ENCODE measurements around the gene TMSB4X.

DNA sequence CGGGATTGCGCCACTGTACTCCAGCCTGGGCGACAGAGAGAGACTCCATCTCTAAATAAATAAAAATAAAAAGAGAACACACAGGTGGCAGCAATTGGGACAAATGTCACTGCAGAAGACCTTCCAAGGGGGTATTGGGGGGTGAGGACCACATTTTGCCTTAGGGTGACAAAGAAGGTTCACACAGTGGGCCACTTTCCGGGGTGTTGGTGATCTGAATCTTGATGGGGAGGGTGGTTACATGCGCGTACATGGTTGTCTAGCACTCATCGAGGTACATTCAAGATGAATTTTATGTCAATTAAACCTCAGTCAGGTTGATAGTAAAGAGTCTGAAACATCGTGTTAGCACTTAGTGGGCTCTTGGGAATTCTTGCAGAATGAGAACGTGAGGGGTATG lies 20.5 kb upstream of the TMSB4X start:
- TF ChIP-seq, protein P1, sequence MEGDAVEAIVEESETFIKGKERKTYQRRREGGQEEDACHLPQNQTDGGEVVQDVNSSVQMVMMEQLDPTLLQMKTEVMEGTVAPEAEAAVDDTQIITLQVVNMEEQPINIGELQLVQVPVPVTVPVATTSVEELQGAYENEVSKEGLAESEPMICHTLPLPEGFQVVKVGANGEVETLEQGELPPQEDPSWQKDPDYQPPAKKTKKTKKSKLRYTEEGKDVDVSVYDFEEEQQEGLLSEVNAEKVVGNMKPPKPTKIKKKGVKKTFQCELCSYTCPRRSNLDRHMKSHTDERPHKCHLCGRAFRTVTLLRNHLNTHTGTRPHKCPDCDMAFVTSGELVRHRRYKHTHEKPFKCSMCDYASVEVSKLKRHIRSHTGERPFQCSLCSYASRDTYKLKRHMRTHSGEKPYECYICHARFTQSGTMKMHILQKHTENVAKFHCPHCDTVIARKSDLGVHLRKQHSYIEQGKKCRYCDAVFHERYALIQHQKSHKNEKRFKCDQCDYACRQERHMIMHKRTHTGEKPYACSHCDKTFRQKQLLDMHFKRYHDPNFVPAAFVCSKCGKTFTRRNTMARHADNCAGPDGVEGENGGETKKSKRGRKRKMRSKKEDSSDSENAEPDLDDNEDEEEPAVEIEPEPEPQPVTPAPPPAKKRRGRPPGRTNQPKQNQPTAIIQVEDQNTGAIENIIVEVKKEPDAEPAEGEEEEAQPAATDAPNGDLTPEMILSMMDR (IDR thresholded peaks at IDR 0.05), result no peak
- no peak for TF ChIP-seq POLR2A (IDR thresholded peaks at IDR 0.05)

Data from esophagus squamous epithelium (tissue), 4 donors.